HL-60/S4 (cell line): ENCODE data around the gene AVL9.
"Not testable (repeated sequence)": the region's sequence is repeated elsewhere in the genome, so short reads cannot be mapped to it uniquely, and the experiment has no call there.

Experiments
- in situ Hi-C: fragments of 300-500 bp; cut with MboI; formaldehyde crosslinking; loops from 2 replicates; pipeline ENCODE4 v1.14.3; 2022; ENCODE audit warnings: low sequenced_read_pairs

Gene AVL9

DNA sequence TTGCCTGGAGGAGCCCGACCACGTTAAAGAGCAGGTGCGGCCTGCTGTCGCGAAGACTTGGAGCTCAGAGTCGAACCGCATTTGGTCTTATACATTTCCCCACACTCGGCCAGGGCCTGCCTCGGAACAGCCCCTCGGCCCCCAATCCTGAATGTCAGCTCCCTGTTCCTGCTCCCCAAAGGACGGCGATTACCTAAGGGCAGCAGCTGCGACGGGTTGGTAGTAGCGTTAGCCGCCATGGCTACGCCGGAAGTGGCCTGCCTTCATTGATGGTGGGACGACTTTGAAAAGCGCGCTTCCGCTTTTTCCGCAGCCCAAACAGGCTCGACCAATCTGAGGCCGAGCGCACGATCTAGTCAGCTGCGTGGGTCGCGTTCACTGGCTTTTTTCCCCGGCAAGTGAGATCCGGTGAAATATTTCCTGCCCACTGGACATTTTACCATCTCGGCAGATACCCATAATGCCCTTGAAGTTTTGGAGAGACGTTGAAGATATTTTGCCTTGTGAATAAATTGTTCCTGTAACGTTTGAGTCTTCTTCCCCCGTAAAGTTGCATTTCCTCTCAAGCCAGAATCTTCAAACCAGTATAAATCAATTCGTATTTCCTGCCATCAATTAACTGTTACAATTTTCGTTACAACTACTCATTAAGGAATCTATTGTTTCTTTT lies 5.0 kb upstream of the AVL9 start, which contains the start of gene LSM5:
TSS of gene LSM5 (minus strand) at position 254 of the 670 bp plus-strand sequence. CDS start at position 239, 15 bp downstream.
- in situ Hi-C loops = no loop called here

DNA sequence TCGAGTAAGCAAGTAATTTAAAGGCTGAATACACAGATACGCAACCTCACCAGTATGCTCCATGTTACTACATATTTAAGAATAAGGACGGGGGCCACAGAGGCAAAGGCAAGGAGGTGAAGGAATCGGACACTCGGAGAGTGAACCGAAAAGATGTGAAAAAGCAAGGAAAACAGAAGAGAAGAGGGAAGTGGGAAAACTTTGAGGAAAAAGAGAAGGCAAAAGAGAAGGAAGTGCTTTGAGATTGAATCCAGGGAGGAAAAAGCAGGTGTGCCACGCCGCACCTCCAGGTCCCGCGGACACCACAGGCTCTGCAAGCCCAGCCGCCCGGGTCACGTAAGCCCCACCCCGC lies 367 bp upstream of the AVL9 start:
- in situ Hi-C loops = no loop called here

- in situ Hi-C loops = no loop called here
Measured at GRCh38 chr7:32496052-32496813, 944 bp downstream of the AVL9 start.

DNA sequence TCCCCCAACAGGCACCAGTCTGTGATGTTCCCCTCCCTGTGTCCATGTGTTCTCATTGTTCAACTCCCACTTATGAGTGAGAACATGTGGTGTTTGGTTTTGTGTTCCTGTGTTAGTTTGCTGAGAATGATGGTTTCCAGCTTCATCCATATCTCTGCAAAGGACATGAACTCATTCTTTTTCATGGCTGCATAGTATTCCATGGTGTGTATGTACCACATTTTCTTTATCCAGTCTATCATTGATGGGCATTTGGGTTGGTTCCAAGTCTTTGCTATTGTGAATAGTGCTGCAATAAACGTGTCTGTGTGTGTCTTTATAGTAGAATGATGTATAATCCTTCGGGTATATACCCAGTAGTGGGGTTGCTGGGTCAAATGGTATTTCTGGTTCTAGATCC lies 4.5 kb downstream of the AVL9 start:
- in situ Hi-C loops = not testable (repeated sequence)

GRCh38 chr7:32500216-32500615 lies 4.9 kb downstream of the AVL9 start:
- in situ Hi-C loops = not testable (repeated sequence)

DNA sequence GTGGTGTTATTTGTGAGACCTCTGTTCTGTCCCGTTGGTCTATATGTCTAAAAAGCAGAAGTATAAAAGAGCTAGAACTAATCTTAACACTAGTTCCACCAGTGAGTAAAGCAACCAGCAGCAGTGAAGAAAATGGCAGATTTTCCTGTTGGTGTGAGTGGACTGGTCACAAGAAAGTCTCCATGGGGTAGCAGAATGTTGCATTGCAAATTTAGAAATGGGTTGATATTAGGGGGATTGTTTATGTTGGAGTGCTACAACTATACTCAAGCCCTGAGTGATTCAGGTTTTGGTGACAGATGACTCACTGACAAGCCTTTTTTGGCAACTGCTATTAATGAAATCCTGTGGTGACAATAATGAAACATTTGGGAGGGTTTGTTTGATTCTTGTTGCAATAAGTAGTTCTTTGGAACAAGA lies 5.6 kb downstream of the AVL9 start:
- in situ Hi-C loops = no loop called here

DNA sequence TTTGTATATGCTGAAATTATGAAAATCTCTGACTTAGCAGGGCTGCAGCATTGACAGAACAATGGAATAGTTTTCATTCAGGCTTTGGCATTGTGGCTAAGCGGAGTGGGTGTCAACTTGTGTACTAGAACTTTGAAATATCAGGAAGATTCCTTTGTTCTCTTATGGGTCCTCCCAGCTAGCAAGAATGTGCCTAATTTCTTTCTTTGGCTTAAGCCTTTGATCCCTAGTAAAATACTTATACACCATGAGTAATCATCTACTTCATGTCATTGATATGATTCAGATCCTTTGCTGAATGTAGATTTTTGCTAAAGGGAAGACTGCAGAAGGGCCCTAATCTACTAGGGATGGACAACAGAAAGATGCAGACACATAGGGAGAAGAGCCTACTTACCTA lies 6.2 kb downstream of the AVL9 start:
- in situ Hi-C loops = no loop called here

- in situ Hi-C loops = no loop called here
Measured at GRCh38 chr7:32502728-32503127, 7.4 kb downstream of the AVL9 start.

GRCh38 chr7:32506266-32507054 lies 11.2 kb downstream of the AVL9 start:
- in situ Hi-C loops = no loop called here

- in situ Hi-C loops = no loop called here
Measured at GRCh38 chr7:32507414-32507813, 12.1 kb downstream of the AVL9 start.

GRCh38 chr7:32511791-32512190 lies 16.5 kb downstream of the AVL9 start:
- in situ Hi-C loops = no loop called here

- in situ Hi-C loops = no loop called here
Measured at GRCh38 chr7:32513210-32513609, 17.9 kb downstream of the AVL9 start.

DNA sequence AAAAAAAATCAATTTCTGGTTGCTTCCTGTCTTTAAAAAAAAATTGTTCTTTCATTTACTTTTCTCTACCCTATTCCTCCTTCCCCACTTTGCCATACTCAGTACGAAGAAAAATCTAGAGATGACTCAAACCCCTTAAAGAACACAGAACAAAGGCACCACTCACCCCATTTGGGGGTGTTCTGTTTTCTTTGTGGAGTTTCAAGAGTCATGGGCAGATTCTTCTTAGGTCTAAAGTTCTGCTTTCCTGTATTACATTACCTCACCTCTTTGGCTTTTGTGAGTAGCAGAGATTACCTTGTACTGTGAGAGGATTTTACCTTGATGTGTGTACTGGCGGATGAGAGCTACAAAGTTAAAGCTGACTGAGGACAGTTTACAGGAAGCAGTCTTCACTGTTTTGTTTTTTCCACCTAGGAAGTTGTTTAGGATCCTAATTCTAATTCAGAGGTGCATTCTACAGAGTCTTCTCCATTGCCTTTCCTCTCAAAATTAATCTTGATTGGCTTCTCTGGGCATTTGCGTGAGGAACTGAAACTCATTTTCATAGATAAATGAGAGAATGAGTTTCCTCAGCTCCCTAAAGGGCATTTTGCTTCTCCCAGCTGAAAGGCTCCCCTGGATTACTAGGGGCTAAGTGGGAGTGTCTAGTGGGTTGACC lies 20.7 kb downstream of the AVL9 start:
- in situ Hi-C loops = no loop called here

DNA sequence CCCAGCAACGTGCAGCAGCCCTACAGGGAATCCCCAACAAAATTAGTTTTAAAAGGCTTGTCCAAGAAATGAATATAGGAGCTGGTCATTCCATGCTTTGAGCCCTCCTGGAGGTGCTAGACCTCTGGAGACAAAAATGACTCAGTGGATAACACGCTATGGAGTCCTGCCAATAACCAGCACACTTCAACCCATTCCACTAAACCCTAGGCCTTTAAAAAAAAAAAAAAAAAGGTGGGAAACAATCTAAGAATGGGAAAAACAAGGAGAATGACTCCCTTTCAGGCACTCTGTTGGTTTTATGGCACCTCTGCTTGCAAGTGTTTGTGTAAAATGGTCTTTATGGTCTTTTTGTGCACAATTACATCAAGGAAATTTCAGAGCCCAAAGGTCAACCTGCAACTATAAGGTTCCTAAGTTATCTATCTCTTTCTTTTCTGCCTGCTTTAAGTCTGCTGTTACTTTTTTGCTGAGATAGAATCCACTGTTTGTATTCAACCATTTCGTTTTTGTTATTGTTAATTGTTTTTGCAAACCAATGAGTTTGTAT lies 21.3 kb downstream of the AVL9 start:
- in situ Hi-C loops = no loop called here

DNA sequence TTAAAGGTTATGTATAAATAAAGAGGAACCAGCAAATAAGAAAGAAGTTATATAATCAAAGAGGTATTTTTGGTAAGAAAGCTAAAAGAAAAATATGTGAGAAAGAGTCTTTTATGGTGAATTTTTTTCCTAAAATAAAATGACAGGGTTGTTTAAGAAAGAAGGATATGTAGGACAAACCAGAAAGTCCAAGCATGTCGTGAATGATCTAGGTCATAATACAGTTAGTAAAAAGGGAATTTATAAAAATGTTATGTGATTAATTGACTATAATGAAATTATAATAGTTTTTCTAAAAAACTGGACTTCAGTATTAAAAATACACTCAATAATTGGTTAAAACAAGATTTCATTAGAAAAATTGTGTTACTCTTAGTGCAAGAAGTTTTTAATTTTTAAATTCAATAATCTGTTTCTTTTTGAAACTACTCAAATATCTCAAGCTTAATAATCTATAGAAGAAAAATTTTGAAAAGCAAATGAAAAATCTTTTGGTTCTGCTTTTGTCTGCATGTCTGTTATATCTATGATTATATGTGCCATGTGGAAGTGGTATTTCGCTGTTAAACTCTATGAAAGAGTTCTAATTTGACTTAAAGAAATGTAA lies 23.3 kb downstream of the AVL9 start:
- in situ Hi-C loops = no loop called here

DNA sequence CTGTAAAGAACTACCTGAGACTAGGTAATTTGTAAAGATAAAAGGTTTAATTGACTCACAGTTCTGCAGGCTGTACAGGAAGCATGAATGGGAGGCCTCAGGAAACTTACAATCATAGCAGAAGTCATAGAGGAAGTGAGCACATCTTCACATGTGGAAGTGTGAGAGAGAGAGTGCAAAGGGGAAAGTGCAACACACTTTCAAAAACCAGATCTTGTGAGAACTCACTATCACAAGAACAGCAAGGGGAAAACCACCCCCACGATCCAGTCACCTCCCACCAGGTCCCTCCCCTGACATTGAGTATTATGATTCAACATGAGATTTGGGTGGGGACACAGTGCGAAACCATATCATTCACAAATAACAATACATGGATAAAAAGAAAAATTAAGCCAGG lies 24.5 kb downstream of the AVL9 start:
- in situ Hi-C loops = no loop called here

DNA sequence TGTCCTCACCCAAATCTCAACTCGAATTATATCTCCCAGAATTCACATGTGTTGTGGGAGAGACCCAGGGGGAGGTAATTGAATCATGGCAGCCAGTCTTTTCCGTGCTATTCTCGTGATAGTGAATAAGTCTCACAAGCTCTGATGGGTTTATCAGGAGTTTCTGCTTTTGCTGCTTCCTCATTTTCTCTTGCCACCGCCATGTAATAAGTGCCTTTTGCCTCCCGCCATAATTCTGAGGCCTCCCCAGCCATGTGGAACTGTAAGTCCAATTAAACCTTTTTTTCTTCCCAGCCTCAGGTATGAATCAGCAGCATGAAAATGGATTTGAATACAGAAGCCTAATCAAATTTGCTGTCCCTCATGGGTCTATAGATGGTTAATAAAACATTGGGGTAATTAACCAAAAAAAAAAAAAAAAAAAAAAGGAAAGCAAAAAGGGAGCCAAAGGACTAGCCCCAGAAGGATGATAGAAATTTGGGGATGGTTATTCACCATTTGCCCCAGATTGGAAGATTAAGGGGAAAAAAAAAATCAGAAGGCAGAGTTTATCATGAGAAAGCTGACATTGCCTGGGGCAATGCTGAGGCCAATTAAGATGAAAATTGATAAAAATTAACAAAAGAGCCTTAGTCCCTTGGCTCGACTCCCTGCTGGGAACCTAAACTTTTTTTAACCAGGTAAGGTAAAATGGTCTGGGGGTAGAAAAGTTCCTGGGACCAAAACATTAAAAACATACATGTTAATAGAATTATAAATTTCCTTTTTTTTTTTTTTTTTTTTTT lies 27.6 kb downstream of the AVL9 start:
- in situ Hi-C loops = no loop called here

DNA sequence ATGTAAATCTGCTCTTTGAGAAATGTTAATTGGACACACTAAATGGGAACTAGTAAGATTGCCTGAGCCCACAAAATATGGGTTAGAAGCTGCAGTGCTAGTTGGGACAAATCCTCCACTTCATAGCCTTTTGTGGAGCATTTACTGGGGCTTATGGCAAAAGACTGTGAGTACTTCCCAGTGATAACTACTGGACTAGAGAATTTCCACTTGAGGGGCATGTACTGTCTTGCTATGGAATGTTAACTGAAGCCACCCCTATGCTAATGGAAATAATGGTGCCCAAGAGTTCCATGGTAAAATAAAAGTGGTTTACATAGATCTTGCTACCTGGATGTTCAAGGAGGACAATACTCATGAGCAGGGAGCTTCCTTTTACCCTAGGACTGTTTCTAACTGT lies 29.3 kb downstream of the AVL9 start:
- in situ Hi-C loops = no loop called here

- in situ Hi-C loops = no loop called here
Measured at GRCh38 chr7:32525839-32526238, 30.6 kb downstream of the AVL9 start.

DNA sequence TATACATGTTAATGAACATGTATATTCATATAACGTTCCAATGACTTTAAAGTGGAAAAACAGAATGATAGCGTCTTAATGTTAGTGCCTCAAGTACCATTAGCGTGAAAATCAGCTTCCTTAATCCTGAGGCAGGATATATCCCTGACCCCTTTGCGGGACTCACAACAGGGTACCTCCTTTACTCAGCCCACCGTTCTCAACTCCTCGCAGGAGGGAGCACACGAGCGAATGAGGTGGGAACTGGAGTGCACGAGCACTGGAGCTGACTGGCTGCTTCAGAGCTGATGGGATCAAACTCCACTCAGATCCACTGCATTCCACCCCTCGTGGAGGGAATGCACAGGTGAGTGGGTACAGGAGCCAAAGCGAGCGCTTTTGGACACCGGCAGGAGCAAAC lies 36.1 kb downstream of the AVL9 start:
- in situ Hi-C loops = no loop called here
